Raji (cell line): Measurements from ENCODE around the gene LRRC4.

ENCODE experiments used
- POLR2A ChIP-seq: IDR thresholded peaks from 2 replicates; pipeline ENCODE4 v1.6.1; 2011; ENCODE audit warnings: low read depth, low read length, control low read depth; ENCODE audit not compliant: insufficient read depth

The LRRC4 gene

GRCh38 chr7:128030654-128031611 lies at the start of gene LRRC4:
Gene LRRC4, minus strand, starts transcription at chr7:128031437. Its CDS starts 797 bp downstream, at chr7:128030640.
- TF ChIP-seq POLR2A: no peak

- TF ChIP-seq POLR2A: no peak
Observed at GRCh38 chr7:128080169-128080568, 48.9 kb upstream of the LRRC4 start.

GRCh38 chr7:128078309-128078708 lies 47.1 kb upstream of the LRRC4 start:
- no peak for TF ChIP-seq POLR2A

- TF ChIP-seq POLR2A: no peak
Observed at GRCh38 chr7:128076796-128077271, 45.6 kb upstream of the LRRC4 start.

- TF ChIP-seq POLR2A: no peak
Observed at GRCh38 chr7:128076196-128076795, 45.1 kb upstream of the LRRC4 start.

GRCh38 chr7:128075242-128076095 lies 44.2 kb upstream of the LRRC4 start:
- no peak for TF ChIP-seq POLR2A

GRCh38 chr7:128074736-128075135 lies 43.5 kb upstream of the LRRC4 start:
- TF ChIP-seq POLR2A: no peak

GRCh38 chr7:128074336-128074735 lies 43.1 kb upstream of the LRRC4 start:
- TF ChIP-seq POLR2A: no peak

GRCh38 chr7:128073671-128074310 lies 42.6 kb upstream of the LRRC4 start:
- no peak for TF ChIP-seq POLR2A

- TF ChIP-seq POLR2A: no peak
Observed at GRCh38 chr7:128071801-128072200, 40.6 kb upstream of the LRRC4 start.

GRCh38 chr7:128071376-128071775 lies 40.1 kb upstream of the LRRC4 start:
- TF ChIP-seq POLR2A: no peak

GRCh38 chr7:128069373-128070364 lies 38.4 kb upstream of the LRRC4 start:
- TF ChIP-seq POLR2A: no peak

GRCh38 chr7:128068785-128069184 lies 37.5 kb upstream of the LRRC4 start:
- no peak for TF ChIP-seq POLR2A
